GM19455 (cell line): ENCODE measurements around the gene HSD17B1.

Experiments
- ATAC-seq: cut with Tn5 transposase; IDR thresholded peaks from one replicate; pipeline ENCODE4 v1.9.1; 2021; ENCODE audit not compliant: unreplicated experiment

The HSD17B1 gene

DNA sequence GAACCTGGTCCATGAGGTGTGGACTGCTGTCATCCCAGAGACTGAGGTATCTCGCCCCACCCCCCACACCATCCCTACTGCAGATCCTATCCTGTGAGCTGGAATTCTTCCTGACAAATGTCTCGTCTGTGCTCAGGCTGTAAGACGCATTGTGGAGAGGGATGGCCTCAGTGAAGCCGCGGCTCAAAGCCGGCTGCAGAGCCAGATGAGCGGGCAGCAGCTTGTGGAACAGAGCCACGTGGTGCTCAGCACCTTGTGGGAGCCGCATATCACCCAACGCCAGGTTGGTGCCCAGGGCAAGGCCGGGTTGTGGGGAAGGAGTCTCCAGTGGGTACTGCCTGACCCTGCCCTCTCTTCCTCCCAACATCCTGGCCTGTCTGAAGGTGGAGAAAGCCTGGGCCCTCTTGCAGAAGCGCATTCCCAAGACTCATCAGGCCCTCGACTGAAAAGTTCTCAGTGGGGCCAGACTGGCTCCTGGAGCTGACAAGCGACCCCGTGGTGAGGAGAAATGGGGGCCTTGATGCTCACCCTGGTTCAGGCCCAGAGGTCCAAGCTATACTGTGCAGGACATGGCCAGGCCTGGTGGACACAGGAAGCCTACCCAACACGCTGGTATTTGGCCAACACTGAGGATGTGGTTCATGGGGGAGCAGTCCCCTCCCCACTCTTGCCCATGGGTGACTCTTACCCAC lies 12.9 kb downstream of the HSD17B1 start:
- no peak for ATAC-seq

DNA sequence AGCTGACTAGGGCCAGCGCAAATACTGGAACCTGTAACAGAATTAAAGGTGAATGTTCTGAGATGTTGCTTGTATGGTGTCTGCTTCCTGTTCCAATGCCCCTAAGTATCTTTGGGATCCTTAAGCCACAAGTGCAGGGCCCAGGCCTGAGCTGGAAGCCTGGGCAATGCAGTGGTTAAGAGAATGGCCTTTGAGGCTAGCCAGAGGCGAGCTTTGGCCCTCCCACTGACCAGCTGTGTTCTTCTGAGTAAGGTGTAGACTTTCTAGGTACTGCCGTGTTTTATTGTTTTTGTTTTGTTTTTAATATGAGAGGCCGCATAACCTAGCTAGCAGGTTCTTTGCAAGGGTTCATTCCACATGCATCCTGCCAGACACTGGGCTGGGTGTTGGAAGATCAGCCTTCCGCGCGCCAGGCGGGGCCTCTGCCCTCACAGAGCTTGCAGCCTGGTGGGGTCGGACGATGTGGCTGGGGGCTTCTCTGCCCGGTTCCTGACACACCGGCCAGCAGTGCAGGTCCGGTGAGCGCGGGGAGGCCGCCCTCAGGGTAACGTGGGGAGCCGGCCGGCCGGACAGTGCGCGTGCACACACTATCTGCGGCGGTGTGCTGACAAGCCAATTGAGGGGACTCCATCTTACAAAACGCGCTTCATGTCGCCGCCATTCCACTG lies 13.6 kb downstream of the HSD17B1 start:
- ATAC-seq: no peak

DNA sequence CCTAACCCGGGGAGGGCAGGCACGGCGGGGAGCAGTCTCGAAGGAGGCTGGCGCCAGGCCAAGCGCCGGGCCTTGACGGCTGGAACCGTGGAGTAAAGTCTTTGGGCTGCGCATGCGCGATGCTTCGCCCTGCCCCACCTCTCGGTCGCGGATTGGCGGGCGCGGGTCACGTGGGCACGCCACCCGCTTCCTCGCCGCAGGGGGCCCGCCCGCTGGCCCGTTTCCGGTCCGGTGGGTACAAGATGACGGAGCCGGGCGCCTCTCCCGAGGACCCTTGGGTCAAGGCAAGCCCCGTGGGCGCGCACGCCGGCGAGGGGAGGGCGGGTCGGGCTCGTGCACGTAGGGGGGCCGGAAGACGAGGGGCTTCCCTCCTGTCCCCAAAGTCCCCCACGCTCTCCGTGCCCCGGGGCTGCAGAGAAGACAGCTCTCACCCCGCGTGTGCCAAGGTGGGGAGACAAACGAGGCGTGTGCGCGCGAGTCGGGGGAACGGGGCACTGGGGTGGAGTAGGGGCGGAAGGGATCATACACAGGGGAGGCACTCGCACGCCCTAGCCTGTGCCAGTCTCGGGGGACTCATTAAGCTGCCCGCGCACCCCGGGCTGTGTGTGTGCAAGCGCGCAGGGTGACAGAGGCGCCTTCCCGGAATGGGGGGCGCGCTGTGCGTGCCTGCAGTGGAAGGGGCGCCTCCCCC lies 14.3 kb downstream of the HSD17B1 start, which contains the start of gene MLX:
MLX (plus strand) TSS at position 218 of the 691 bp plus-strand sequence; CDS start at position 243, 25 bp downstream.
- peak; percentile 42 for ATAC-seq

DNA sequence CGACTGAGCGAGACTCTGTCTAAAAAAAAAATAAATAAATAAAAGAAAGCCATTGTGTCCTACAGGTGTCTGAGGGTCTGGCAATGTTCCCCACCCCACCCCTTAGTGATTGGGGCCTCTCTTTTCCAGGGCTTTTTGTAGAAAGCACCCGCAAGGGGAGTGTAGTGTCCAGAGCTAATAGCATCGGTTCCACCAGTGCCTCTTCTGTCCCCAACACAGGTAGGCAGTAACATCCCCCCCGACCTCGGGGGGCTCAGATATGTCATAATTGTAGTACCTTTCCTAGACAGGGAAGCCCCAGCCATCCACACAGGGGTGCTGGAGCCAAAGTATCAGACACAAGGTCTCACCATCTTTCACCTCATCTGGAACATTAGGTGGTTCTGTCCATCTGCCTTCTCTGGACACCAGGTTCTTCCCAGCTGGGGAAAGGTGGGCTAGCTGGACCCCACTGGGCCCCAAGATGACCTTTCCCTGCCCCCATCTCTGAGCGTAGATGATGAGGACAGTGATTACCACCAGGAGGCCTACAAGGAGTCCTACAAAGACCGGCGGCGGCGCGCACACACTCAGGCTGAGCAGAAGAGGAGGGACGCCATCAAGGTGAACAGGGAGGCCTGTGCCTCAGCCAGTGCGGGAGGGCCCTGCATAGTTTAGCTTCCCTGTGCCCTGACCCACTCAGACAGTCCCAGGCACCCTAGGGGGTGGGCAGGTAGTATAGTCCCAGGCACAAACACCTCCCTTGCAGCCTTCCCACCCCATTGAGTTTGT lies 15.8 kb downstream of the HSD17B1 start:
- ATAC-seq: no peak

DNA sequence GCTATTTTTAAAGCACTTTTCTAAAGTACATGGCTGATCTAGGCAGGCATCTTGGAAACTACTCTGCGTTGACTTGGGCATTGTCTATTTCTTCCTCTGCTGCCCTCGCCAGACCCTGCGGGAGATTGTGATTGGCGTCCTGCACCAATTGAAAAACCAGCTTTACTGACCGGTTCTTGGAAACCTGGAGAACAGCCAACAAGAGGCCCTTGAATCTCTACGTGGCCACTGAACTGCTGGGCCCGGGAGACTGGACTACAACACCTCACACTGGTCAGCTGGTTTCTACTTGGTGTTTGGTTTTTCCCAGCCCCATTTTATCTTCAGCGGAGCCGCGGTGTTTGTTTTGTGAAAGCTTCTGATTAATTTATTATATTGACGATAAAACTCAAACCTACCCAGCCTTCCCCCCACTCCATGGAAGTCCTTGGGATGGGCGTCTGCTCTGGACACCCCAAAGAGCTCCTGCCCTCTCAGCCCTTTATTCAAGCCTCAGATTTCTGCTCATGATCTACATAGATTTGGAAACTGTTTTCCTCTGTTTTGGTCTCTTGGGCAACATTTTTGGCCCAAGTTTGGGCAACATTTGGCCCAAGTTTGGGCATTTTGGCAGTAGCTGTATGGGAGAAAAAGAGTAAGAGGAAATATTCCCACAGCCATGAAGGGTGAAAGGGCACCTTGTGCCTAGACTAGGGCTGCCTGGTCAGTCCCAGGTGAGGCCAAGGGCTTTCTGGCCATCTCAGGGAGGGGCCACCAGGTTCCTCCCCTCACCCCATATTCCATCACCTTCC lies 18.9 kb downstream of the HSD17B1 start:
- ATAC-seq: no peak

DNA sequence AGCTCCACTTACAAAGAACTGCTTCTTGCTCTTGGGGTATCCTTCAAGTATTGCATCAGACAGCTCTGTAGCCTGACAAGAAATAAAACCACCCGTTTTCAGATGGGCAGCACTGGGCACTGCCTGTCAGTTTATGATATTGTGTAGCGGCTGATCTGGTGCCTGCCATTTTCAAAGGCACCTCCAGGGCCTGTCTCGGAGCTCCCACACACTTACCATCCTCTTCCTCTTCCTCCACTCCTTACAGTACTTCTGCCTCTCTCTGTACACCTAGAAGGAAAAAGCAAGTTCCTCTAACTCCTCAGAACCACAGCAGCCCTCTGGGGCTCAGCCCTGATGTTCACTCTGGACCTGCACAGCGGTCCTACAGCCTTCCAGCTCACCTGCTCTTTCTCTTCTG lies 20.4 kb downstream of the HSD17B1 start:
- no peak for ATAC-seq

DNA sequence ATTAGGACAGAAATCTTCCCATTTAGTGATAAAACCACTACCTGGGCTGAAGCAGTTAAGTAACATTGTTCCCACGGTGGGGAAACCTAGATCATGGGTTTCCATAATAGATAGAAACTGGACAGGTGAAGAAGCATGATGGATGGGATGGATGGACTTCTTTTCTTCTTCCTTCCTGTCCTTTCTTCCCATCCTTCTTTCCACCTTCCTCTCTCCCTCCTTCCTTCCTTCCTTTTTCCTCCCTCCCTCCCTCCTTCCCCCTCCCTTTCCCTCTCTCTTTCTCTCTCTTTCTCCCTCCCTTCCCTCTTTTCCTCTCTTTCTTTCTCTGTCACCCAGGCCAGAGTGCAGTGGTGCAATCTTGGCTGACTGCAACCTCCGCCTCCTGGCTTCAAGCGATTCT lies 21.7 kb downstream of the HSD17B1 start:
- ATAC-seq: no peak

DNA sequence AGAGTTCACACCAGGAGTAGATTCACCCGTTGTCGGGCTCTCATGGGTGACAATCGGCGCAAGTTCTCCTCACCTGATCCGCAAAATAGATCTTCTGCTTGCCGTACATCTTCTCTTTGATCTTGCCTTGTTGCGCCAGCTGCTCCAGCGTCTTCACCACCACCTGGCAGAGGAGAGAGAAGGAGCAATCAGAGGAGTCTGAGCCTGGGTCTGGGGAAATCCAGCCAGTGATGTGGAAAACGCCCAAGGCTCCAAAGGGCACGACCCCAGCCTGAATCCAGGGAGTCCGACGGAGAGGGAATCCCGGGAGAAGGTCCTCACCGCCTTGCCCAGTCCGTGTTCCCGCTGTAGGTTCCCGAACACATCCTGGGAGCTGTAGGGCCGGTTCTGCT lies 24.4 kb downstream of the HSD17B1 start:
- no peak for ATAC-seq

DNA sequence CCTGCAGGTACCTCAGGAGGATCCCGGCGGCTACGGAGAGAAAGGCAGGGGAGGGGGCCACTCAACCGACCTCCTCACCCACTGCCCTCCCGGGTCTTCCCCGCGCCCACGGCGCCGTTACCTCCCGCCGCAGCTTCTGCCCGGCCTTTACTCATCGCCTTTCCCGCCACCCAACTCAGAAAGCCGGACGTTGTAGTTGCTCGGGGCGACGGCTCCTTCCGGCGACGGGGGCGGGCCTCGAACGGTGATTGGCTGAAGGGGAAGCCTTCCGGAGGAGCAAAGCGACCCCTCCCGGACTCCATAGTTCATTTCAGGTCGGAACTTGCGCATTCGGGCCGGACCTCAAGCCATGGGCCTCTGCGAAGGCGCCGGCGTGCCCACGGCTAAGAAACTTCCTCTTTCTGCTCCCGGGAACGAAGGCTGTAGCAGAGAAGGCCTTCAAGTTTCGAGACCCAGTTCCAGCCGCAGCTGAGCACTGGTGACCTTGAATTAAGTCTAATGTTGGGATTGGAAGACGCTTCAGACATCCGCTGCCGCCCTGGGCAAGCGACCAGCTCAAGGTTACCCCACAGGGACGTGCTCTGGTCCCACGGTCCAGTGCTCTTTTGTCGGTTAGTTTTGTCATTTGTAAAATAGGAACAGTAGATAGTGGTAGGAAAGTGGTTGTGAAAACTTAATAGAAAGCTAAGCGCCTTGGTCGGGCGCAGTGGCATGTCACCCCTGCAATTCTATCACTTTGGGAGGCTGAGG lies 25.0 kb downstream of the HSD17B1 start, which contains the start of gene PSMC3IP:
PSMC3IP (minus strand) TSS at position 198 of the 750 bp plus-strand sequence; CDS start at position 155, 43 bp downstream.
- ATAC-seq: peak; percentile 65

DNA sequence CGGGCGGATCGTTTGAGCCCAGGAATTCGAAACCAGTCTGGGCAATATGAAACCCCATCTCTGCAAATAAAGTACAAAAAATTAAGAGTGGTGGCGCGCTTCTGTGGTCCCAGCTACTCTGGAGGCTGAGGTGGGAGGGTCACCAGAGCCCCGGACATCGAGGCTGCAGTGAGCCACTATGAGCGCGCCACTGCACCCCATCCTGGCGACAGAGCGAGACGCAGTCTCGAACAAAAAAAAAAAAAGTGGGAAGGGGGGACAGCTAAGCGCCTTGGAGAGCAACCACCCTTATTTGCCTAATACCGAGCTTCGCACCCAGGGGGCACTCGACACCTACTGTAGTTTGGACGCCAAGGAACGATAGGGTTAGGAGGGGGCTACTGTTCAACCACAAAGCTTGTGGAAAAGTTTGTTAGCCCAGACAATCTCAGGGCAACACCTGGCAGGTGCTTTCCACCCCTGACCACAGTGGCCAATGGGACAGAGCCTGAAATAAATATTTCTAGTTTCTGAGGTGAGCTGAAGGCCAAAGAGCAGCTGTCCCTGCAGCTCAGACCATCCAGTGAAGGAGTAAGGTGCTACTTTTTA lies 25.7 kb downstream of the HSD17B1 start:
- ATAC-seq: peak; percentile 53

DNA sequence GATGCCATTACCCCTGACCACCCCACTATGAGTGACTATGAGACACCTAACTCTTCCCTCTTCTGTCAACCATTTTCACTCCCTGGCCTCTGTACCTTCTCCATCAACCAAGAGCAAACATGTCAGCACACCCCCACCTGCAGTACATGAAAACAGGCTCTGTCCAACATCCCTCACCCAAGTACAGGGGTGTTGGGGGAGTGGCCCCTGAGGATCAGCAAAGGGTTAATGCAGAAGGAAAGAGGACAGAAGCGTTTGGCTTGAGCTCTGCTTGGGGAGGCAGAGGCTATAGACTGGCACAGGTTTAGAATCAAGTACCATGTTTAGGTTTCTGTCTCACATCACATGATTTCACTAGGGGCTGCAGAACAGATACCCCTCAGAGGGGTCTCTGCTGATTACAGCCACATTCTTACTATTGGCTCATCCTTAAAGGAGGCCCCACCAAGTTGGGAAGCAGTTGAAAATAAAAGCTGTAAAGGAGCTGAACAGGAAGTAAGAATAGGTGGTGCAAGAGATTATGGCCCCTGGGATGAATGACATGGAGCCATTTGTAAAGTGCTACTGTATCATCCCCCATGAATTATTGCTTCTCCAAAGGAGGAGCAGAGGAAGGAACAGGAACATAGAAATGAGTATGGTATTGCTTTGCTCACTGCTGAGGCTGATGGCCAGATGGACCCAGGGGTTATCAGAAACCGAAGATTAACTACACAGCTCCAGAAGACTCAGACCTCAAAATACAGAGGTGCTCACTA lies 27.2 kb downstream of the HSD17B1 start:
- no peak for ATAC-seq

DNA sequence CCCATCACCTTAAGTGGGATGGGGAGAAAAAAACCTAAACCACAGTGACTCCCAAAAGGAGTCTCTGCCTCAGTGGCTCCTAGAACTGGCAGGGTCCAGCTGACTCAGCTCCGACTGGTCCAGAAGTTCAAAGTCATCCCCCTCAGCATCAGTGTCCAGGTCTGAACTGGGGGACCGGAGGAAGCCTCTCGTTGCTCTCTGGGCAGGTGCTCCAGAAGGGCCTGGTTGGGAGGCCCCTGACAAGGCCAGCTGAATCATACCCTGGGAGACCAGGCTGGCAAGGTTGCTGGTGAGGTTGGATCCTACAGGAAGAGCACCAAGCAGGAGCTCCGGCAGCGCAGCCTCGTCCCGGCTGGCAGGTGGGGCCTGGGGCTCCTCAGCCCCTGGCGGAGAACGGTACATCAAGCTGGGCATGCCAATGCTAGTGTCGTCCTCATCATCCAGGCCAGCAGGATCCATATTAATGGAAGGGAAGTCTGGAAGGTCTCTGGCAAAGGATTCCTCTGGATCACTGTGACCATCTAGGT lies 29.1 kb downstream of the HSD17B1 start:
- no peak for ATAC-seq

DNA sequence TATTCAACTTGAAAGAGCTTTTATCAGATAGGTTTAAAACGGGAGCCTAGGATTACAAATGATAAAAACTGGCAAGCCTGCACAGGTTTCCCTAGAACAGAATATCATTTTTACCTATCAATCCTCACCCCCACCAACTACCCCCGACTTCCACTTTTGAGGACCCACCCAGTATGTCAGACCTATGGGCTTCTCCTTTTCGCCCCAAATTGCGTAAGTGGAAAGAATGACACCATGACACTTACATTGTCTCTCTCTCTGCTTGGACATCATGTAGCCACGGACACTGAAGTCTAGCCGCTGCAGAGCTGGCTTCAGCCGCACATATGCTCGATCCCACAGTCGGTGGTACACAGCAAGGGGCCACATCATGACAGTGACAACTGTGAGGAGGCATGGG lies 32.2 kb downstream of the HSD17B1 start:
- ATAC-seq: no peak

DNA sequence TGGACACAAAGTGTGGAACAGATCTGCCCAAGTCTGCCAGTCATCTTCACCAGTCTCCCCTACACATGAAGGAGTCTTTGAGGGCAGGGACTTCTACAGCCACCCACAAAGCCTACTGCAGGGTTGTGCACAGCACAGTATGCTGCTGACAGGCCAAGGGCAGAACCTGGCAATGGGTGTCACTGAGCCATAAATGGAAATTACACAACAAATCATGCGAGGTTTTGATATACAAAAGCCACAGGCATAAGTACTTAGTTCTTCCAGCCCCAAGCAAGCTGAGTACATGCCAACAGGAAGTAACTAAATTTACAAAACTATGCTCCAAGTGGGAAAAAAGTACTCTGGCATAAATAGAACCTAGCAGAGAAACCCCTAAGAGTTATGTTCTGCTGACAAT lies 32.6 kb downstream of the HSD17B1 start:
- no peak for ATAC-seq

DNA sequence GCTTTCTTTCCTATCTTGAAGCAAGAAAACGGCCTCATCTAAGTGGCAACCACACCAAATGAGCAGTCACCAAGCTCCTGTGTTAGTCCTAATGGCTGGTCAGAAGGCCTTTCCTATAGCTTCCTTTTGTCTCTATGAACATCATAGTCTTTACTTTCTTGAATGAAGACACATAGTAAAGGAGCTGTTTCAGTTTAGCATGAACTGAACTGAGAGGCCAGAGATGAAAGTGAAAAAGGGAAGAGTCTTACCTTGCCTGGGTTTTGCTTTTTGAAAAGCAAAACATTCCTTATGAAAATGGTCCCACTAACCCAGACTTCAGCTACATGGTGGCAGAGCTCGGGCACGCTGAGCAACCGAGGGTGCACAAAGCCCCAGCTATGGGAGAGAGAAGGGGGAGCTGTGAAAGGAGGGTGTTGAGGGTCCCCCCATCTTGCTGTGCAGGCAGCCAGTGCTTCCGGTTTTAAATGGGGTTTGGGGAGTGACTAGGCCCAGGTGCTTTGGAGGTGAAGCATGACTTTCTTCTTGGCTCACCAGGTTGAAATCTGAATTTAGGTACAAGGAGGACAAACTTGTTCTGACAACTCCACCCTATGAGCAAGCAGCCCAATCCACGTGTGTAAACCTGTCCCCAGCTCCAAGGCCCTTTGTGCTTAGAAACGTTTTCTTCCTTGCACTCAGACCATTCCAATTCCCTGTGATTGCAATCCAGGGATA lies 33.9 kb downstream of the HSD17B1 start:
- ATAC-seq: no peak

DNA sequence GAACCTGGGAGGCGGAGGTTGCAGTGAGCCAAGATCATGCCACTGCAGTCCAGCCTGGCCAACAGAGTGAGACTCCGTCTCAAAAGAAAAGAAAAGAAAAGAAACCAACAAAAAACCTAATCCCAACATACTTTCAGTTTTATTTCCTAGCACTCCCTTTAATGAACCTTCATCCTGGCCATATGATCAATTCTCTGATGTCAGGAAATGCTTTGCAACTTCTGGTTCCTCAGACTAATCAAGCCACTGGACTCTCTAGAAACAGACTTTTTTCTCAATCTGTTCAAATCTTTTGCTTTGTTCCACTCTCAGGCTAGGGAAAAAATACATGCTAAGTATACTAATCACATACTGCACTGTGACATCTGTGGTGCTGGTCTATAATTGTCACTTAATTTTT lies 38.2 kb downstream of the HSD17B1 start:
- ATAC-seq: no peak

DNA sequence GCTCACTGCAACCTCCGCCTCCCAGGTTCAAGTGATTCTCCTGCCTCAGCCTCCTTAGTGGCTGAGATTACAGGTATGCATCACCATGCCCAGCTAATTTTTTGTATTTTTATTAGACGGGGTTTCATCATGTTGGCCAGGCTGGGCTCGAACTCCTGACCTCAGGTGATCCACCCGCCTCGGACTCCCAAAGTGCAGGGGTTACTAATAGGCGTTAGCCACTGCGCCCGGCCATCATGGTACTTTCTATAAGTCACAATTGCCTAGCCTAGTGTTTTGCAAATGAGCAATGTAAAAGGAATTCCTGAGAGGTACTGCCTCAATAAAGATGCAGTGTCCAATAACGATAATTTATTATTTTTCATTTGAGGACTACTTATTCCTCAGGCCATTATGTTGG lies 38.7 kb downstream of the HSD17B1 start:
- ATAC-seq: no peak

DNA sequence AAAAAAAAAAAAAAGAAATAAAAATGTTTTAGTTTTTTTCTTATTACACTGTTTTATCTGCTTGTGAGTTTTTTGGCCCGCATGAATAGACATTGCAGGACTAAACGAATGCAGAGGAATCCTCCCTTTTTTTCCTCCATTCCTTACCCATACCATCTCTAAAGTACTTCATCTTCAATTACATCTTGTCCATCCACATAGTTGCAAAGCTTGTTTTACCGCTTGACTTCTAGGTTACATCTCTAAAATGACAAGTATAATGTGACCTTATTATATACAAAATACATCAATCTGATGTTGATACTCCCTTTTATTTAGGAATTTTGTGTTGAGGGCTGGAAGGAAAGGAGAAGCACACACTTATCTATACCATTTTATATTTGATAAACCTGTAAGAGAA lies 43.7 kb downstream of the HSD17B1 start:
- ATAC-seq: no peak
